GM19324 (cell line): ENCODE measurements around the gene UBL4A.
"Not testable (repeated sequence)": the region's sequence is repeated elsewhere in the genome, so short reads cannot be mapped to it uniquely, and the experiment has no call there.

Source experiments
- ATAC-seq: cut with Tn5 transposase; IDR thresholded peaks from one replicate; pipeline ENCODE4 v1.9.1; 2021; ENCODE audit warnings: mild to moderate bottlenecking, moderate library complexity; ENCODE audit not compliant: unreplicated experiment, low FRiP score

Gene UBL4A

GRCh38 chrX:154509455-154509854, 23.0 kb upstream of the UBL4A start:
- no peak for ATAC-seq

GRCh38 chrX:154508384-154508745, 21.9 kb upstream of the UBL4A start:
- no peak for ATAC-seq

- ATAC-seq, result no peak
These were observed 21.4 kb upstream of the UBL4A start for GRCh38 chrX:154507673-154508383.

- ATAC-seq, result no peak
These were observed 20.3 kb upstream of the UBL4A start for GRCh38 chrX:154506483-154507332.

GRCh38 chrX:154505734-154506133, 19.3 kb upstream of the UBL4A start:
- ATAC-seq, result no peak

GRCh38 chrX:154502989-154503388, 16.6 kb upstream of the UBL4A start:
- ATAC-seq, result no peak

- no peak for ATAC-seq
These were observed 15.7 kb upstream of the UBL4A start for GRCh38 chrX:154502098-154502497.

GRCh38 chrX:154501423-154501822, 15.0 kb upstream of the UBL4A start:
- not testable (repeated sequence) for ATAC-seq

- ATAC-seq, result not testable (repeated sequence)
These were observed 10.2 kb upstream of the UBL4A start for GRCh38 chrX:154496591-154497137.

- ATAC-seq, result no peak
These were observed 9.1 kb upstream of the UBL4A start for GRCh38 chrX:154495472-154495922.

GRCh38 chrX:154494715-154495114, 8.3 kb upstream of the UBL4A start:
- no peak for ATAC-seq

GRCh38 chrX:154490414-154491083, 4.1 kb upstream of the UBL4A start, which contains the start of gene SLC10A3:
SLC10A3 (minus strand) TSS chrX:154490629; CDS start chrX:154488940, 1,689 bp downstream.
- ATAC-seq, result peak; percentile 80

GRCh38 chrX:154490021-154490413, 3.6 kb upstream of the UBL4A start:
- ATAC-seq, result peak; percentile 14

GRCh38 chrX:154489182-154489581, 2.8 kb upstream of the UBL4A start:
- no peak for ATAC-seq

- no peak for ATAC-seq
These were observed 2.1 kb upstream of the UBL4A start for GRCh38 chrX:154488336-154489075.

- ATAC-seq, result no peak
These were observed 1.3 kb upstream of the UBL4A start for GRCh38 chrX:154487518-154488290.

GRCh38 chrX:154486052-154486395, 391 bp downstream of the UBL4A start:
- no peak for ATAC-seq

- no peak for ATAC-seq
These were observed 1.0 kb downstream of the UBL4A start for GRCh38 chrX:154485150-154486051.
